Fibroblast of lung (primary cell): ENCODE results near the gene CRYBA4. TPM values are rescaled to one million over a fixed set of nuclear protein-coding genes. Genes with fewer than 3 reads are reported as not detected.

Source experiments
- DNase-seq, 2 donors: peaks; one replicate each; pipeline versions ENCODE4 v3.0.0 to v3.0.0-alpha.2; 2010; ENCODE audit warnings: low read depth in 2 of 2
- H2AFZ ChIP-seq: 2 replicates; pipeline ENCODE4 v1.5.1; 2012; ENCODE audit warnings: low read length, control low read depth, inconsistent platforms
- H3K27ac ChIP-seq: 2 replicates; pipeline ENCODE4 v1.5.1; 2011; ENCODE audit warnings: low read length, control low read depth; ENCODE audit not compliant: insufficient read depth
- H3K27me3 ChIP-seq: 2 replicates; pipeline ENCODE4 v1.5.1; 2011; ENCODE audit warnings: mild to moderate bottlenecking, low read length; ENCODE audit not compliant: control insufficient read depth, insufficient read depth
- H3K36me3 ChIP-seq: 2 replicates; pipeline ENCODE4 v1.5.1; 2011; ENCODE audit warnings: low read length; ENCODE audit not compliant: control insufficient read depth, insufficient read depth
- H3K4me1 ChIP-seq: 2 replicates; pipeline ENCODE4 v1.5.1; 2011; ENCODE audit warnings: low read length; ENCODE audit not compliant: control insufficient read depth, insufficient read depth; ENCODE audit errors: extremely low read depth
- H3K4me2 ChIP-seq: 2 replicates; pipeline ENCODE4 v1.5.1; 2011; ENCODE audit warnings: low read length, control low read depth; ENCODE audit not compliant: insufficient read depth; ENCODE audit errors: extremely low read depth
- H3K4me3 ChIP-seq, 4 experiments: fragments of 200-600 bp in 1 of 4; sonication (generic) in 1 of 4; replicated peaks in 1 of 4; 2 replicates each; pipeline ENCODE4 v1.5.1; 2011 to 2016; ENCODE audit warnings: low read length in 4 of 4, low read depth in 3 of 4, mild to moderate bottlenecking in 3 of 4, control low read depth in 2 of 4, inconsistent platforms in 1 of 4, mixed read lengths in 1 of 4; ENCODE audit not compliant: insufficient read depth in 1 of 4; ENCODE audit errors: control extremely low read depth in 1 of 4
- H3K79me2 ChIP-seq: 2 replicates; pipeline ENCODE4 v1.5.1; 2012; ENCODE audit warnings: mild to moderate bottlenecking, low read length, inconsistent platforms; ENCODE audit not compliant: control insufficient read depth, insufficient read depth
- H3K9ac ChIP-seq: 2 replicates; pipeline ENCODE4 v1.5.1; 2011; ENCODE audit warnings: mild to moderate bottlenecking, low read length, control low read depth; ENCODE audit not compliant: insufficient read depth
- H3K9me3 ChIP-seq: 2 replicates; pipeline ENCODE4 v1.5.1; 2012; ENCODE audit warnings: low read depth, low read length; ENCODE audit not compliant: control insufficient read depth, insufficient read depth
- H4K20me1 ChIP-seq: 2 replicates; pipeline ENCODE4 v1.5.1; 2011; ENCODE audit warnings: low read length; ENCODE audit not compliant: control insufficient read depth, insufficient read depth; ENCODE audit errors: extremely low read depth
- EZH2 ChIP-seq: IDR thresholded peaks from 2 replicates; pipeline ENCODE4 v1.5.1; 2012; ENCODE audit warnings: low read length, control low read depth, mild to moderate bottlenecking; ENCODE audit errors: missing control alignments
- polyA plus RNA-seq, 2 donors: library from polyadenylated mRNA; depleted of rRNA in 1 of 2; stranded (reverse) in 1 of 2; unstranded in 1 of 2; fragments of >200 nt; gene quantifications; 2 replicates each; pipeline ENCODE4 v1.2.1, GENCODE V29; 2011 to 2012; ENCODE audit warnings: missing spikeins in 1 of 2
- total RNA-seq: library from RNA; depleted of rRNA; stranded (reverse); fragments of >200 nt; gene quantifications from 2 replicates; pipeline ENCODE4 v1.2.1, GENCODE V29; 2014
- TF ChIP-seq, protein P1 (sequence below), 2 donors: IDR thresholded peaks in 1 of 2; conservative IDR thresholded peaks in 1 of 2; 1 replicate in 1 of 2; 2 replicates in 1 of 2; pipeline ENCODE4 v1.5.1; 2011 to 2012; ENCODE audit warnings: low read length in 2 of 2, control low read depth in 1 of 2, inconsistent platforms in 1 of 2, low read depth in 1 of 2, mild to moderate bottlenecking in 1 of 2

The CRYBA4 gene
- total and polyA plus RNA-seq, 2 donors (not counting 1 experiment from before 2014, with no cell fraction given), result not detected

DNA sequence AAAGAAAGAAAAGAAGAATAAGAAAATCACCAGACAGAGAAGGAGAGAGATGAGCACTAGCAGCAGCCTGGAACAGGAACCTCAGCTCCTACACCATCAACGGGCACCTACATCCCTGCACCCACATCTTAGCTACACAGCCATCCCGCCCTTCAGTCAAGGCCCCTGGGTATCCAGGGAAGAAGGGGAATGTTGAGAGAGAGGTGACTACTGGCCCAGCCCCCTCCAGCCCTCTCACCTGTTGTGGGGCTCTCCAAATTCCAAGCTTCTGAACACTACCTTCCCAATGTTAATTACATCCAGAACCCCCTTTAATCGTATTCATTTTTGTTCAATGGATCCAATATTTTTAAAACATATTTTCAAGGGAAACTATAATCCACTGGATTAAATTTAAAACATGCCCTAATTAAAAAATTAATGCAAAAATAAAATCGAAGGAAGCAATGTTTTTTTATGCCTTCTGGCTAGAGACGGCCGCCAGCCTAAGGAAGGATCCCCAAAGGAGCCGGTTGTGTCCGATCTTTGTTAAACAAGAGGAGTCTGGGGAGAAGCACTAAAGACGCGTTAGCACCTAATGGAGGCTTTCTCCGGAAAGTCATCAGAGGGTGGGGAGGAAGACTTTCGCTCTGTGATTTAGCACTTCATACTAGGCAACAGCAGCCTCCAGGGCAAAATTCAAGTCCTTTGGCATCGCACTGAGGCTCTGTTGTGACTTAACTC, 41.4 kb upstream of the CRYBA4 start:
- TF ChIP-seq, protein P1, sequence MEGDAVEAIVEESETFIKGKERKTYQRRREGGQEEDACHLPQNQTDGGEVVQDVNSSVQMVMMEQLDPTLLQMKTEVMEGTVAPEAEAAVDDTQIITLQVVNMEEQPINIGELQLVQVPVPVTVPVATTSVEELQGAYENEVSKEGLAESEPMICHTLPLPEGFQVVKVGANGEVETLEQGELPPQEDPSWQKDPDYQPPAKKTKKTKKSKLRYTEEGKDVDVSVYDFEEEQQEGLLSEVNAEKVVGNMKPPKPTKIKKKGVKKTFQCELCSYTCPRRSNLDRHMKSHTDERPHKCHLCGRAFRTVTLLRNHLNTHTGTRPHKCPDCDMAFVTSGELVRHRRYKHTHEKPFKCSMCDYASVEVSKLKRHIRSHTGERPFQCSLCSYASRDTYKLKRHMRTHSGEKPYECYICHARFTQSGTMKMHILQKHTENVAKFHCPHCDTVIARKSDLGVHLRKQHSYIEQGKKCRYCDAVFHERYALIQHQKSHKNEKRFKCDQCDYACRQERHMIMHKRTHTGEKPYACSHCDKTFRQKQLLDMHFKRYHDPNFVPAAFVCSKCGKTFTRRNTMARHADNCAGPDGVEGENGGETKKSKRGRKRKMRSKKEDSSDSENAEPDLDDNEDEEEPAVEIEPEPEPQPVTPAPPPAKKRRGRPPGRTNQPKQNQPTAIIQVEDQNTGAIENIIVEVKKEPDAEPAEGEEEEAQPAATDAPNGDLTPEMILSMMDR (conservative IDR thresholded peaks at IDR 0.05 in 1 of 2, IDR thresholded peaks at IDR 0.05 in 1 of 2; ENCODE audit: low read depth in 1 of 2, low read length in 2 of 2), result no peak
- TF ChIP-seq EZH2, result no peak
- Histone ChIP-seq H3K36me3 (no peaks in the 10 kb centered on the region), H3K79me2 (peaks cover 9% of the 10 kb centered on the region), H3K4me1 (peaks cover 7% of the 10 kb centered on the region), H3K27ac (no peak overlapping the region), H3K27me3 (no peaks in the 10 kb centered on the region), H3K9me3 (no peaks in the 10 kb centered on the region), H4K20me1 (no peaks in the 10 kb centered on the region), H2AFZ (no peak overlapping the region), H3K4me2 (no peak overlapping the region), H3K4me3 (no peak overlapping the region), H3K9ac (no peak overlapping the region)
- no peak for DNase-seq

DNA sequence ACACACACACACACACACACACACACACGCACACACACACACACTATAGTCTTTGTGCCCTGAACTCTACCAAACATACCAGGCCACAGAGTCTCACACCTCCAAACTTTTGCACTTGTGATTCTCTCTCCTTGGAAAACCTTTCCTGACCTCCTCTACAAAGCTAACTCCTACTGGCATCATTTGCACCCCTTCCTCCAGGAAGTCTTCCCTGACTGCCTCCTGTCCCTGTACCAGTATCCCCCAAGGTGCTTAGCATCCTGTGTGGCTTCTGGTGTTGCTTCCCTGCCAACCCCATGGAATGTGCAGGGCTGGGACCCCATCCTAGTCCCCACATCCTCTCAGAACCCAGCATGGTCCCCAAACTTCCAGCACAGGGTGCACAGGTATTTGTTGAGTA, 40.7 kb upstream of the CRYBA4 start:
- Histone ChIP-seq H3K27me3 (no peaks in the 10 kb centered on the region), H3K4me1 (peaks cover 10% of the 10 kb centered on the region), H4K20me1 (no peaks in the 10 kb centered on the region), H2AFZ (no peak overlapping the region), H3K27ac (no peak overlapping the region), H3K79me2 (peaks cover 9% of the 10 kb centered on the region), H3K36me3 (no peaks in the 10 kb centered on the region), H3K9ac (no peak overlapping the region), H3K4me2 (no peak overlapping the region), H3K9me3 (no peaks in the 10 kb centered on the region), H3K4me3 (no peak overlapping the region)
- no peak for DNase-seq
- TF ChIP-seq, protein P1 (conservative IDR thresholded peaks at IDR 0.05 in 1 of 2, IDR thresholded peaks at IDR 0.05 in 1 of 2; ENCODE audit: low read depth in 1 of 2, low read length in 2 of 2), result no peak
- no peak for TF ChIP-seq EZH2

DNA sequence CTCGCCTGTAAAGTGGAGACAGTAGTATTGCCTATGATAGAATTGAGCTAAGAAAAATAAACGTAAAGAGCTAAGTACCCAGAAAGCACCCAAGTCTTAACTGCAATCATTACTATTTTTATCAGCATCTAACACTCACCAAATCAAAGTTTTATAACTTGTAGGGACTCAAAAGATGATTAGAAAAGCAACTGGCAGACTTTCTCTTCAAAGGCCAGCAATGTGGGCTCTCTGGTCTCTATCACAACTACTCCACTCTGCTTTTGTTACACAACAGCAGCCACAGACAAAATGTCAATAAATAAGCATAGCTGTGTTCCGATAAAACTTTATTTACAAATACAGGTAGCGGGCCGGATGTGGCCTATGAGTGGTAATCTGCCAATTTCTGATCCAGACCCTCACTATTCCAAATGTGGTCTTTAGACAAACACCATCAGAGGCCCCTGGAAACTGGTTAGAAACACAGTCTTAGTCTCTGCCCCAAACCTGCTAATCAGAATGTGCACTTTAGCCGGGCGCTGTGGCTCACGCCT, 40.1 kb upstream of the CRYBA4 start:
- Histone ChIP-seq H3K36me3 (no peaks in the 10 kb centered on the region), H3K79me2 (peaks cover 9% of the 10 kb centered on the region)

More for the DNA sequence above, 40.1 kb upstream of the CRYBA4 start:
- Histone ChIP-seq H3K4me1 (peaks cover 10% of the 10 kb centered on the region), H2AFZ (no peak overlapping the region), H3K27me3 (no peaks in the 10 kb centered on the region), H3K9me3 (no peaks in the 10 kb centered on the region), H3K4me2 (no peak overlapping the region), H3K27ac (no peak overlapping the region), H4K20me1 (no peaks in the 10 kb centered on the region), H3K4me3 (no peak overlapping the region), H3K9ac (no peak overlapping the region)
- TF ChIP-seq, protein P1 (conservative IDR thresholded peaks at IDR 0.05 in 1 of 2, IDR thresholded peaks at IDR 0.05 in 1 of 2; ENCODE audit: low read depth in 1 of 2, low read length in 2 of 2), result no peak
- no peak for TF ChIP-seq EZH2
- no peak for DNase-seq
